ENCODE results near the gene MRPL18.

Gene MRPL18

DNA sequence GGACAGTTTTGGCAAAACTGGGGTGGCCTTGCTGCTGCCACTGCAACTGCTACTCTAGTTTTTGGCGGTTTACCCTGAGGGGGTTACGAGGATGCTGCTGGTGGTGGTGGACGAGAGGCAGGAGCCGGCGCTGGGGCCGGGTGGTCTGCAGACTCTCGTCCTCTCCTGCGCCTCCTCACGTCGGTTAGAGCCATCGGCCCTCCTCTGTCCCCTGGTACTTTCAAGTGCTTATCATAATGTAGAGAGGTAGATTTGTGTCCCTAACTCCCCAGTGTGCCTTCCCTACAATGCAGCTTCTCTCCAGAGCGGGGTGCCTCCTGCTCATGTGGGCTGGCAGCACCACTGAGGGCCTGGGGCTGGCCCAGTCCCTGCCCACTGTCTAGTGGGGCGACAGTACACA is 35.7 kb downstream of the MRPL18 start:
- no peak for TF ChIP-seq CTCF (IDR thresholded peaks at IDR 0.05; ENCODE audit: low read depth, low read length)

DNA sequence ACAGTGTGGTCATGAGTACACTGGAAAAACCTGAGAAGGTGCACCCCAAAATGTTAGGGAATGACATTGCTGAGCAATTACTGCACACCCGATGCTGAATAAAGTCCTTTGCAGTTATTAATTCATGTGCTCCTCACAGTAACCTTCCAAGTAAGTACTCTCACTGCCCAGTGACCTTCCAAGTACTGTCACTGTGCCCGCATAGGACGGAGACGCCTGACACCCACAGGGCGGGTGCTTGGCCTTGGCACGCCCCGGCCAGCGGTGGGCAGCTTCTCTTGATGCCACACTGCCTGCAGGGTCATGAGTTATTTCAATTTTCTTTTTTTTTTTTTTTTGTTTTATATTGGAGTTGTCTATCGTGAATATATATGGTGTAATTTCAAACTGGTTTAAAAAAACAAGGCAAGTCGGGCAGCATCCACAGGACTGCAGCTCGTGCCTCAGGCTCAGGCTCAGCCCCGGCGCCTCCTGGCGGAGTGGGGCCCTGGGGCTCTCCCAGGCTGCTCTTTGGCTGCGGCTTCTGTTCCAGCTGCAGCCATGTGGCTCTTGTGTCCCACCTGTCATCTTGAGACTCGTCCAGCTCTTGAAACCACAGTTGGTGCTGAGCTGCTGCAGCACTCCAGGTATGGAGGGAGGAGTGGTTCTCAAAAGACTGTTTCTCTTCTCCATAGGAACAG is 36.8 kb downstream of the MRPL18 start:
- TF ChIP-seq CTCF (IDR thresholded peaks at IDR 0.05; ENCODE audit: low read depth, low read length), result no peak
- no peak overlapping the region for H3K4me3 ChIP-seq (ENCODE audit: low read depth, low read length)

More for the DNA sequence above, 35.7 kb downstream of the MRPL18 start:
- no peak overlapping the region for H3K4me3 ChIP-seq (ENCODE audit: low read depth, low read length)

- TF ChIP-seq CTCF (IDR thresholded peaks at IDR 0.05; ENCODE audit: low read depth, low read length), result no peak
- no peak overlapping the region for H3K4me3 ChIP-seq (ENCODE audit: low read depth, low read length)
These were observed 37.8 kb downstream of the MRPL18 start for GRCh38 chr6:159828074-159828473.

DNA sequence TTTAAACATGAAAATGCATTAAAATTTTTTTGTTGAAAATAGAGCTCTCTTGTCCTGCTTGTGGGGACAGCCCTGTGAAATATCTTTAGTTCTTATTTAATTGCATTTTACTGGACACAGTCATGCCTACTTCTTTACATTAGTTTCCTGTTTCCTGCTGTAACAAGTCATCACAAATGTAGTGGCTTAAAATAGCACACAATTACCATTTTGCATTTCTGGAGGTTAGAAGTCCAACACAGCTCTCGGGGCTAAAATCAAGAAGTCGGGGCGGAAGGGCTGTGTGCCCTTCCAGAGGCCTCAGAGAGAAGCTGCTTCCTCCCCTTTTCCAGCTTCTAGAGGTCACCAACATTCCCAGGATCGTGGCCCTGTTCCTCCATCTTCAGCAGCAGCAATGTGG is 39.3 kb downstream of the MRPL18 start:
- no peak overlapping the region for H3K4me3 ChIP-seq (ENCODE audit: low read depth, low read length)
- TF ChIP-seq CTCF (IDR thresholded peaks at IDR 0.05; ENCODE audit: low read depth, low read length), result no peak

DNA sequence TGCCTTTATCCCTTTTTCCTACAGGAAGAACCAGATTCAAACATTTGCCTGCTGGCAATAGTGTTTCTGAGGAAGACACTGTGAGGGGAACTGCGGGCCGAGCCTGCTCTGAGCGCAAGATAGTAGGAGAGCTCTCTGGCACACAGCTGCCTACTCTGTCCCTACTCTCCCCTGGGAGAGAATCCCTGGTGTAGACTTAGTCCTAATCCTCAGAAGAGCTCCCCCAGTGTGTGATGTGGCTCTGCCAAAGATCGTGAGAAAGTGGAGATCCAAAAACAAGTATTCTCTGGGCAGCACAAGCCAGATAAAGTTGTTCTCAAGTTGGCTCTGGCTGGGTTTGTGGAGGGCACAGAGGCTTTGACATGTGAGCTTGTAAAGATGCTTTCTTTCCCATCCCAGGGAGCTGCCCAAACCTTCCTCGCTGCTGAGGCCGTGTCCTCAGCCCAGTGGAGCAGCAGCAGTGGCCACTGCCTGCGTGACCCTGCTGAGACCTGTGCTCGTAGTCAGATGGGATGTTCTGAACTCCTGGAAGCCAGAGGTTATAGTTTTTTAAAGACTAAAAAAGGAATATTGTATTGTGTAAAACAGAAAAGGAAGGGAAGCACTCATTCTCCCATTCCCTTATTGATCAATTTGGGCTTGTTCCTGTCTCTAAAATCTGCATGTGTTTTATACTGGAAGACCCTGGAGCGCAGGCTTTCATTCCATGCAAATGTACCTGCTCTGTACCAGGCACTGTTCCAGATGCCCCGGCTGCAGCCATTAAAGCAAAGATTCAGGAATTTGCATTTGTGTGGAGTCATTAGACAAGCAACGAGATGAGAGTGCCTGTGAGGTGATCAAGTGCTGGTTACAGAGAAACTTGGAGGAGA is 40.5 kb downstream of the MRPL18 start:
- H3K4me3 ChIP-seq (ENCODE audit: low read depth, low read length), result no peak overlapping the region
- TF ChIP-seq CTCF (IDR thresholded peaks at IDR 0.05; ENCODE audit: low read depth, low read length), result no peak

DNA sequence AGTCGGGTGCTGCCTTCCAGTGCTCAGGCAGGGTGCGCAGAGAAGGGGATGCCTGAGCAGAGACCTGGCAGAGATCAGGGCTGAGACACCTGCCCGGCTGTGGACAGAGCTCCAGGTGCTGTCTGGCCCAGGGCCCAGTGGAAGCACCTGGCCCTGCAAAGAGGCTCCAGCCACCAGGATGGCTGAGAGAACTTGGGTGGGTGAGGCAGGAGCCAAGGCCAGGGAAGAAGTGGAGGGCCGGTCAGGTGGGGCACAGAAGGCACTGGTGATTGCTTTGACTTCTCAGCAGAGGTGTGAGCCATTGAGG is 41.1 kb downstream of the MRPL18 start:
- TF ChIP-seq CTCF (IDR thresholded peaks at IDR 0.05; ENCODE audit: low read depth, low read length), result no peak
- no peak overlapping the region for H3K4me3 ChIP-seq (ENCODE audit: low read depth, low read length)

DNA sequence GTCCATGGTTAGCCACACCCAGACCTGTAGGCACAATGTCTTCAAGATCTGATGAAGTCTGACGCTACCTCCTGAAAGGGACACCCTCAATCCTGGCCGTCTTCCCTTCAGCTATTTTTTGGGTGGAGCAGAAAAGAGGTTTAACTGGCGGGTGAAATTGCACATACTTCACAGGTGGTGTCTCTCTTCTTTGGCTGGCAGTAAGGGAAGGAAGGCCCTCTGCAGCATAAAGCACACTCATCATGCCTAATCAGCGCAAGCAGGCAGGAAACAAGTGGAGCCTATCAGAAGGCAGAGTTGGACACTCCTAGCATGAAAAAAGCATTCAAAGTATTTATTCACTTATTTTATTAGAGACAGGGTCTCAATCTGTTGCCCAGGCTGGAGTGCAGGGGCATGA is 42.7 kb downstream of the MRPL18 start:
- no peak overlapping the region for H3K4me3 ChIP-seq (ENCODE audit: low read depth, low read length)
- no peak for TF ChIP-seq CTCF (IDR thresholded peaks at IDR 0.05; ENCODE audit: low read depth, low read length)

All from WI38 (cell line).